Stimulated activated CD8-positive, alpha-beta memory T cell treated with anti-CD3 and anti-CD28 coated beads, Interleukin-12 subunit alpha, Interleukin-12 subunit beta, amount 100 ng/mL, for 1 hour (primary cell): ENCODE results near the gene OSBP2.

Source experiments
- DNase-seq: peaks from one replicate; pipeline ENCODE4 v3.0.0-alpha.2; 2020; ENCODE audit warnings: low read depth

The OSBP2 gene

DNA sequence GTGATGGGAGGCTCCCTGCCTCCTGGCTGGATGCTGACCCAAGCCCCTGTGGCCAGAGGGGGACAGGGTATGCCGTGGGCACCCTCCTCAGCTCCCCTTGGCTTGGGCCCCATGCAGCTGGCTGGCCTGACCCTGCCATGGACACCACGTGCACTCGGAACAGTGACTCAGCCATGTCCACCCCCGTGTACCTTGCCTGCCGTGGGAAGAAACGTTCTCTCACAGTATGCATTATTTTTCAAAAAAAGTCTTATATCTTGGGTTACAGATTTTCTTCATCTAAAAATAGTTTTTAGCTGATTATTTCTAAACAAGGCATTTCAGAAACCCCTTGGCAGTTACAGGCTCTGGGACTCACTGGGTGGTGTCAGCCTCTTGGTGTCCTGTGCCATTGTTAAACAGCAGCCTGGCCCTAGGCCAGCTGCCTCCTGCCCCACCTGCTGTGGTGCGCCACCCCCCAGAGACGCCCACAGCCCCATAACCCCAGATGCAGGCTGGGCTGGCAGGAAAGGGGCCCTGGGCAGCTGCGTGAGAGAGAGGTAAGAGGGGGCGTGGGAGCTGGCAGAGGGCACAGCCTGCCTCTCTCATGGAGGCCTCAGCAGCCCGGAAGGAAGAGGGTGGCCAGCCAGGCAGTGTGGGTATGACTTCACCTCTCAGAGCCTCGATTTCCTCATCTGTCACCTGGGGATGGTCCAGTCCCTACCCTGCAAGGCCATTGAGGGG, 174.2 kb downstream of the OSBP2 start:
- DNase-seq, result no peak

DNA sequence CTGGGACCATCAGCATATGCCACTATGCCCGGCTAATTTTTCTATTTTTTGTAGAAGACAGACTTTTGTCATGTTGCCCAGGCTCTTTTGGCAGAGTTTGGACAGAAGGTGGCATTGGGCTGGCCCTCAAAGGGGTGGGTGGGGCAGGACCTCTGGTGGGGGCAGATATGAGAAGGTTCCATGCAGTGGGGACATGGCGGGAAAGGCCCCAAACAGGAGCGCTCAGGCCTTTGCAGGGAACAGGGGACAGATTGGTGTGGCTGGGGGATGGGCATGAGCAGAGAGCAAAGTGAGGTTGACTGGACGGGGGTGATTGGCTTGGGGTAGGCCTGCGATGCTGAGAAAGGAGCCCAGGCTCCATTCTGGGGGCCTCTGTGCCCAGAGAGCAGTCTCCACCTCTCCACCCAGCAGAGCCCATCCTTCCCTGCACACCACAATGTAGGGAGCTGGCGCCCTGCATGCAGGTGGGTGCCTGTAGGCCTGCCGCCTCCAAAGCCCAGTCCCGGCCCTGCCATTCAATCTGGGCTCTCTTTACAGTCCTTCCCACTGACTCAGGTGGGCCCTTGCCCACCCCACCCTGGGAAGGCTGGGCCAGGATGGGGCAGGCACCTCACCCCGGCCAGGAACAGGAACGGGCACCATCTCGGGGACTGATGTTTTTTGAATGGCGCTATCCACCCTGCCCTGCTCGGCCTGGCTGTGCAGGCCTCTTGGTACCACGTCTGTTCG, 175.2 kb downstream of the OSBP2 start:
- DNase-seq, result no peak

DNA sequence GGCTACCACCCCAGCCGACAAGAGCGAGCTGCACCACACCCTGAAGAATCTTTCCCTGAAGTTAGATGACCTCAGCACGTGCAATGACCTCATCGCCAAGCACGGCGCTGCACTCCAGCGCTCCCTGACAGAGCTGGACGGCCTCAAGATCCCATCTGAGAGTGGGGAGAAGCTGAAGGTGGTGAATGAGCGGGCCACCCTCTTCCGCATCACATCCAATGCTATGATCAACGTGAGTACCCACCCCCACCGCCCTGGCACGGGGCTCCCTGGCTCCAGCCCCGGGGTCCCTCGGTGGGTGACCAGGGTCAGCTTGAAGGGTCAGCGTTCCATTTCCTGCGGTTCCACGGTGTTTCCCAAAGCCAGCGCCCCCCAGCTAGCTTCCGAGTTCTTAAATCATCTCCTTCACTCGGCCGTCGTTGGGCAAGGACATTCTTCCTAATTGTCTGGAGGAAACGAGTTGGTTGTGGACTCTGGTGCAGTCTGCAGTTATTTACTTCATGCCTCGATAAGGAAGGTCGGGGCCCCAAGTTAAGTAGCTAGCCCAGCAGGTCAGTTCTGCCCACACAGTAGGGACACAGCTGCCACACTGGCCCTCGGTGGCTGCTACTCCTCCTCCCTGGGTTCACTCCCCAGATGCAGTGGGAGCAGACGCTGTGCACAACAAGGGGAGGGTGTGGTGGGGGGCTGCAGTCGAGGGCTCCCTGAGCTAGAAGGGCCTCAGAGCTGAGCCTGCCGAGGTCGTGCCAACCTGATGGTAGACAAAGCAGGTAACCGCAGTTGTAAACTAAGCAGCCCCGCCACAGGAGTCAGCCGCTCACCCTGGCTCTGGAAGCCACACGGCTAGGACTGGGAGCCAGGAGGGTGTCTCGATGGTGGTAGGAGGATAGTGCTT, 176.0 kb downstream of the OSBP2 start:
- DNase-seq, result no peak

DNA sequence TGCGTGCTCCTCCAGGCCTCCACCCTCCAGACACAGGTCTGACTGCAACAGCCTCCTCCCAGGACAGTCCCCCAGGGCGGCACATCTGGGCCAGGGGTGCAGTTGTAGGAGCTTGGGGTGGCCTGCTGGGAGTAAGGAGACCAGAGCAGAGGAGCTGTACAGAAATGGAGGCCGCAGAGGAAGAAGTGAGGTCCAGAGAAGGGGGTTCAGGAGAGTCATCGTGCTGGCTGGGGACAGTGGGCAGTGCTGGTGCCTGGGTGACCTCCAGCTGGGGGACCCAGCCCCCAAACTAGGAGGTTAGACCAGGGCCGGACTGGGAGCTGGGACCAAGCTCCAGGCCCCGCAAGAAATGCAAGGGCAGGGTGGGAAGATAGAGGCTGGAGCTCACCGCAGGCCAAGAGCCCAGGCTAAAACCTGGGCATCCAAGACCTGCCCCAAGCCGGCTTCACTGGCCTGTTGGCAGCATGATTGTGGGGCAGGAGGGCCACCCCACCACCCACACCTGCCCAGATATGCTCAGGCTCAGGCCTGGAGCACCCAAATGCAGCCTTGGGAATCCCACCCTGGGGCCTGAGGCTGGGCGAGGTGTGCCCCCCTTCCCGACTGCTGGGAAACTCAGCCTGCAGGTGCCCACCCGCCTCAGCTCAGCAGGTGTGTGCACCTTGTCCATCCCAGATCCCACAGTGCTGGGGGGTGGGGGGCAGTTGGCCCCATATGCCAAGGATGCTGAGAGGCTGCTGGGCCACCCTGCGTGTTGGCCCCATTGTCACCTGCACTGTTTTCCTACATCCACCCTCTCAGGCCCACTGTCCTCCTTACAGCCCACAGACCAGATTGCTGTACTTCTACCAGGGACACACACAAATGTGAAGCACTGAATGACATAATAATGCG, 177.0 kb downstream of the OSBP2 start:
- DNase-seq, result no peak

DNA sequence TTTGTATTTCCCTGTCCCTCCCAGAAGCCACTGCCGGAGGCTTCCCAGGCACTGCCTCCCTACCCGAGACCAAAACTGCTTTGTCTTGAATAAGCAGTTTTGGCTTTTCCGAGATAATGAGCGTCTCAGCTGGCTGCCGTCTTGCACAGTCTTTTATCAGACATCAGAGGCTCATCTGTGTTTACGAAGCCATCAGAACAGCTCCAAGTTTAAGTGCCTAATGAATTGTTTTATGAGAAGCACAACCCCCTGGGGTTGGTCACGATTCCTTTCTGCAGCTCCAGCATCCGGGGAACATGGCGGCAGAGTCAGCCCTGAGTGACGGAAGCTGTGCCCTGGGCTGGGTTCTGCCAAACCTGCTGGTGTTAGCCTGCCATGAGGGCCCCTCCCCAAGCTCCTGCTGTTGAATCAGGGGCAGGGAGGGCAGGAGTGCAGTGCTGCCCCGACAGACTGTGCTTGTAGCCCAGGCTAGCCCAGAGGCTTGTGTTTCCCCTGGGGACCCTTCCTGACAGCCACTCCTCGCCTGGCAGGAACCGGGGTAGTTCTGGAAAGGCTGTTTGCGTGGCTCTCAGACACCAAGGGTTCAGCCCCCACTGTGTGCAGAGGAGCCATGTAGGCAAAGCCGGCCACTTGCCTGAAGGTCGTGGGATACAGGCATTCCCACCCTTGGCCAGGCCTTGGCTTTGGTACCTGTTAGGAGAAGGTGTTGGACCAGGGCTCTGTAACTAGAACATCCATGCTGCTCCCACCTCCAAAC, 177.8 kb downstream of the OSBP2 start:
- DNase-seq, result no peak

DNA sequence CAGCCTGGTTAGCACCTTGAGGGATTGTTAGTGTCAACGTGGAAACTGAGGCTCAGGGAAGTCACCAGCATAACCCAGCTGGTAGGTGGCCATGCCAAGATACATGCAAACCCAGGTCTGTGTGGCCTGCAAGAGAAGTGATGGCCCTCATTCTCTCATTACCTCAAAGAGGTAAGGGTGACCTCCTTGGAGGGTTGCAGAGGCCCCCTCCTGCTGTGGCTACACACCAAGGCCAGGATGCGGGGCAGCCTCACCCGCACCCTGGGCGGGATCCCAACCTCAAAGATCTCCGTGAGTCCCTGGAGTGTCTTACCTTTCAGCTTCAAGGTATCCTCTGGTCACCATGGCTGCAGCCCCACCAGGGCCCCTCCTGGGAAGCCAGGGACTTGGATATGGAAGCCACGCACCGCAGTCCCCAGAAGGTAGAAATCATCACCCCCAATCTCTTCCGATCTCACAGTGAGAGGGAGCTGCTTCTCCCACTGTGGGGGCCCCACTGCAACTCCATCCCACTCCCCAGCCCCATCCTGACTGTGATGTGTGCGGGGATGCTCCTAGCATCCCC, 178.5 kb downstream of the OSBP2 start:
- DNase-seq, result no peak

DNA sequence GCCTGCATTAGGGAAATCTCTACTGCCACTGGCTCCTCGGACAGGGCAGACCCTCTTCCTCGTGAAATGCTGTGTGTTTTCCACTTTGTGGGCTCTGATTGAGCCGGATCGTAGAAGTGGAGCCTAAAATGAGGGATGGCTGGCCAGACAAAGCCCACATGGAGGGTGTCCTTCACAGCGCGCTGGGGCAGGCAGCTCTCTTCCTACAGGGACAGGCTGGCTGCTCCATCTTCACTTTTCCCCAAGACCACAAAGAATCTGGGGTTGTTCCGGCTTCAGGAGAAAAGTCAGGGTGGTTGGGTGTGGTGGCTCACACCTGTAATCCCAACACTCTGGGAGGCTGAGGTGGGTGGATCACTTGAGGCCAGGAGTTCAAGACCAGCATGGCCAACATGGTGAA, 179.0 kb downstream of the OSBP2 start:
- DNase-seq, result no peak

DNA sequence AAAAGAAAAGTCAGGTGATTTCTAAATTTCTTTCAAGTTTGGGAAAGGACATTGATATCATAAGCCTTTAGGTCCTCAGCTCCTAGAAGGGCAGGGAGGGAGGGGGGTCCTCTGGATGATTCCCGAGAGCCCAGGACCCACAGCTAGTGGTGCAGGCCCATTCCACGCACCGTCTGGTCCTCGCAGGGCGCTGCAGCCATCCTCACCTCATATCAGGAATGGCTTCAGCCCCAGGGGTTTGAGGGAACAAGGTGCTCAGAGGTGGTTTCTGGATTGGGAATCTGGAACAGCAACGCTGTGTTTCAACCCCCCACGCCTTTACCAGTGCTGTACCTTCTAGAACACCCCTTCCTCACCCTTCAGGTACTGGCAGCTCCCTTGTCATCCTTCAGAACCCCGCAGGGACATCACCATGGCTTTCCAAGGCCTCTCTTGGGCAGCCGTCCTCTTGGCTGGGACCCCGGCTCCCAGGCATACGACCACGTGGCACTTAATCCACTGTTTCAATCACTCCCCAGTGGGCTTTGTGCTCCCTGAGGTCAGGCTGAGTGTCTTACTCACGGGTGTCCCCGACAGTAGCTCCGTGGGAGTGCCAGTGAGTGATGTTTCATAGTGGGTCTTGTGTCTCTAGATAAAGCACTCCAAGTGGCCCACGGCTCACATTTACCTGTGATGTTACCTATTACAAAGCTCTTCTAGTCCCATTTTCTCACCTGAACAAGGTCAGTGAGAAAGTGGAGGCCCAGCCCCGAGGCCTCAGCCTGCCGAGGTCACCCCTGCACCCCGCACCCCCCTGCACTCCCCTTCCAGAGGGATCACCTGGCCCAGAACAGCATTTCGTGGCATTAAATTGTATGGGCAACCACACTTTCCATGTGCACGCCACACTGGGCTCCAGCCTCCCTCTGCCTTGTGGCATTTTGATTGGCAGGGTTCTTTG, 180.0 kb downstream of the OSBP2 start:
- no peak for DNase-seq

DNA sequence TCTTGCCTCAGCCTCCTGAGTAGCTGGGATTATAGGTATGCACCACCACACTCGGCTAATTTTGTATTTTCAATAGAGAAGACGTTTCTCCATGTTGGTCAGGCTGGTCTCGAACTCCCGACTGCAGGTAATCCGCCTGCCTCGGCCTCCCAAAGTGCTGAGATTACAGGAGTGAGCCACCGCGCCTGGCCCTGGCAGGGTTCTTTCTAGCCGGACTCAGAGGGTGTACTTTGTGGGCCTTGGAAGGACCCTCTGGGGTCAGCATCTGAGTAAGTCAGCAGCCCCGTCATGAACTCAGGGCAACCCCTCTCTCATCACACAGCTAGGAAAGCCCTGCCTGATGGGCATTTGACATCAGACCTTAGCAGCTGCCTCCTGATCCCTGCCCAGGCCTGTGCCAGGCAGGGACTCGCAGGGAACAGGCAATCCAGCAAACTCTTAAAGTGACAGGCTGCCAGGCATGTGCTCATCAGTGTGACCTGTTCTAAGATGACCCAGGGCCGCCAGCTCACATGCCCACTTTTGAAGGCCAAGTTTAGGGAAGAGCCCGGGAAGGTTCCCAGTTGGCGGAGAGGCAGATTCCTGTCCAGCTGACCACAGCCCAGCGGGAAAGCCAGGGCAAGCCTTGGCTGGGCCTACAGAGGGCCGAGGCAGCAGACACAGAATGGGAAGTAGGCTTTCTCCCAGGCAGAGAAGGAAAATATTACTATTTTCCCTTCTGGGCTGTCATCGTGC, 181.0 kb downstream of the OSBP2 start:
- DNase-seq, result no peak

DNA sequence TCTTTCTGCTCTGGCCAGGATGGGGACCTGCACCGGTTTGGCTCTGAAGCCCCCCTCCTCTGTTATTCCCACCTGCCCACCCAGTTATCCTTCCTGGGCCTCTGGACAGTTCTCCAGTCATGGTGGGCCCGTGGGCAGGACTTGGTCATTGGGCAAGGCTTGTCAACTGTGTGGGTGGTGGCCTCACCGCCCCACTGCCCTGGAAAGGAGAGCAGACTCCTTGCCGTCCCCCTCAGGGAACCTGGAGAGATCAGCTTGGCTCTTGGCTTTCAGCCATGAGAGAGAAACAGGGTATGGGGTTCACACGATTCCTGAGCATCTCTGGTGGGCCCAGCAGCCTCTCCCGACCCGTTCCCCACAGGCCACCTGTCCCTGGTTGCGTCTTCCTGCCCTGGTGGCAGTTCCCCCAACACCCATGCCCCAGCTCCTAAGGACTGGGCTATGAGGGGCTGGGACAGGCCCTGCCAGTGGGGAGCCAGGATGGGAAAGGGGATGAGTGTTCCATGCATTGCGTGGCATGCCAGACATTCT, 181.6 kb downstream of the OSBP2 start:
- DNase-seq, result no peak

DNA sequence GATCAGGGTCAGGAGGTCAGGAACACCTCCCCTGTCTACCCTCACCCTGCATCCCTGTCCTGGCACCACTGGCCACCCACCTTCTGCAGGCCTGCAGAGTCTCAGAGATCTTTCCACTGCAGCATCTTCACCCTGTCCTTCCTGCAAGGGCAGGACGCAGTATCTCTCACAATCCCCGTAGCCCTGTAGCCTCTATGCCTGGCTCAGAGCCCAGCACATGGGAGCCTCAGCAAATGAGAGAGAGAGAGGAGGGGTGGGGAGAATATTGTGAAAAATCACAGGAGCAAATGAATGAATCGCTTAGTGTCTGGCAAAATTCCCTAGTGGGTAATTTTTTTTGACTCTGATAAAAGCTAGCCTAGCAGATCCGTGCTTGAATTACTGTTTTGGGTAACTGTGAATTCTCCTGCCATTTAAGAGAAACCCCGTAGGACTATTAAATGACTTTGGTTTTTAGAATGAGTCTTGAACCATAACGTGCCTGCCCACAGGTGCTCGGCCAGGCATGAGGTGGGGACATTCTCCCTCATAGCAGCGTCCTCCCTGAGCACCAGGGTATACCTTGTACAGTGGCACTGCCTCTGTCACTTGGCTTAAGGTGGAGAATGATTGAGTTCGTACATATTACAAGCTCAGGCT, 182.4 kb downstream of the OSBP2 start:
- DNase-seq, result no peak

DNA sequence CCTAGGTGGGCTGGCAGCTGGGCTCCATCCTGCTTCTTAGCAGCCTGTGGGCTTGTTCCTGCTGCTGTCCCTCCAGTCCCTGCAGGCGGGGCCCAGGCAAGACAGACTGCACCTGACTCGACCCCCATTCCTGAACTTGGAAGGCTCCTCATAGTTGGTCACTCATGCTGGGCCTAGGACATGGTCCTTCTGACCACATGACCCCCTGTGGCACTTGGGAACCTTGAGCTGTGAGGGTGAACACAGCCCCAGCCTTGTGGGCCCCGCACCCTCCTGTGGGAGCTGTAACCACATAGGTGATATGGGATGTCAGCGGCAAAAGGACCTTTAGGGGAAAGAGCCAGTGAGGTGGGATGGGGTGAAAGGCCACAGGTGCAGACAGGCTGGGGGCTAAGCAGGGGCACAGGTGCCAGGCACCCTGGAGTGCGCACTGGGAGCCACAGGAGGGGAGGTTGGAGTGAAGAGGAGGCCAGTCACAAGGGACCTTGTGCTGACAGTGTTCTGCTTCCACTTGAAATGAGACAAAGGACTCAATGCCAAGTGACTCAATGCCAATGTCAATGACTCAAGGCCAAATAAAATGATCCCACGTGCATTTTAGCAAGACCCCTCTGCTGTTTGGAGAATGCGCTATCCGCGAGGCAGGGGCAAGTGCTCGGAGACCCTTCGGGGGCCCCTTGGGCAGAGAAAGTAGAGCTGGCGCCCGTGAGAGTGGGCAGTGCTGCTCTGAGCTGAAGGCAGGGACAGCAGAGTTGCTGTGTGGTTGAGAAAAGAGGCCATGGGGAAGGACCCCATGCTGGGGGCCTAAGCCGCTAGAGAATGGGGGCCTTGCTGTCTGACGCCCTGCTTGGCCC, 183.2 kb downstream of the OSBP2 start:
- no peak for DNase-seq

DNA sequence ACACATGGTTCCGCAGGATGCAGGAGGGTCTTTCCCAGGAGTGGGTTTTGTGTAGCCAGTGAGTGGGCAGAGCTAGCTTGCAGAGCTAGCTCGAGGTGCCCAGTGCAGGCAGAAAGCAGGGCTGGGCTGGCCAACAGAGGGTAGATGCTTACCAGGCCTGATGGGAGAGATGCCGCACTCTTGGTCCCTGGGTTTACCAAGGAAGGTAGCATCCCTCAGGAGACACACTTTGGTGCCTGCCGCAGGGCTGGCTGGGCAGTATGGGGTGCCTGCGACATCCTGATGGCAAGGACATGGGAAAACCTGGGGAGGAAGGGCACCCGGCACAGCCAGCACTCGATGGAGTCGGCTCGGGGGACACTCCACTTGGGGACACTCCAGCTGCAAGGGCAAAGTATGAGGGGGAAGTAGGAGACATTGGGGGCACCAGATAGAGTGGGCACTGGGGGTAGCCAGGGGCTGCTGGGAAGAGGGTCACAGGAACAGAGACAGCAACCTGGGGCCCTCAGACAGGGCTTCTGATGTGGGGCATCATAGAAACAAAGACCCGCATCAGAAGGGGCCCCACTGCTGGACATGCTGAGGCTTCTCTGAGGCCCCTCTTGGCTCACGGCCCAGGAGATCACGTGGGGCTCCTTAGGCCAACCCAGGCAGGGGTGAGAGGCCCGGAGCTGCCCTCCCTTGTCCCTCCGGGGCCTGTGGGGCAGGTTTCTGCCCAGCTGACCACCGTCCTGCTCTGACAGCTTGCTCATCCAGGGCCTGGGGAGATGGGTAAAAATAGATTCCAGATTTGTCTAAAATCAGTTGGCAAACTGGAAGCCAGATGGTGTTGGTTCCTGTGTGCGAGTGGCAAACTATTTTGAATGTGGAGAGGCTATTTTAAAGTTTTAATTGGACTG, 184.1 kb downstream of the OSBP2 start:
- DNase-seq, result no peak

DNA sequence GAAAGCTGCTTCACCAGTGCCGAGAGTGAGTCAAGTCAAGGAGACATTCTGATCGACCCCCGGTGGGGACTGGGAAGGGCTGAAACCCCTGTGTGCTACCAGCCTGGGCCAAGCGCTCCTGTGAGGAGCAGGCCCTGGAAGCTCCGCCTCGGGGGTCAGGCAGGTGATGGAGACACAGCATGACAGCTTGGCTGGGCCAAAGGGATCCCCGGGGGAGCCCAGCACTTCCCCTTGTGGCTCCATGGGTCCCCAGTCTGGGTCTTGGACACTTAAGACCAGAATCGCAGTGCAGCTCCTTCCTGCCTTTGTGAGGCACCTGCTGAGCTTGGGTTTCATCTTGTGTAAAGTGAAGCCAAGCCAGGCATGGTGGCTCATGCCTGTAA, 184.7 kb downstream of the OSBP2 start:
- DNase-seq, result no peak

DNA sequence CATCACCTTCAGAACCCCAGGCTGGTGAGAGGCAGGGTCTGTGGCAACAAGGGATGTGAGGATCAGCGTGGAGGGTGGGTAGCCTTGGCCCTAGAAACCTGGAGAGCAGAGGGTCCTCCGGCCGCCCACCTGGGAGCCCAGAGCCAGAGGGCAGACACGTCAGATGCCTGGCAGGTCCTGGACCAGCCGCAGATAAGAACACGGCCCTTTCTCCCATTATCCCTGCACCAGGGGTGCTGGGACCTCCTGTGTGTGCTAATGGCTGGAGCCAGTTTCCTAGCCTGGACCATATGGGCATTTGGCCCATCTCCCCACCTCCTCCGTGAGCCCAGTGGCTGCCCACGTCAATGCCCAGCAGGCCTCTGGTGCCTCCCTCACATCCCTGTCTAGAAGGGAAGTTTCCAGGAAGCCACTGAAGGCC, 185.5 kb downstream of the OSBP2 start:
- no peak for DNase-seq

DNA sequence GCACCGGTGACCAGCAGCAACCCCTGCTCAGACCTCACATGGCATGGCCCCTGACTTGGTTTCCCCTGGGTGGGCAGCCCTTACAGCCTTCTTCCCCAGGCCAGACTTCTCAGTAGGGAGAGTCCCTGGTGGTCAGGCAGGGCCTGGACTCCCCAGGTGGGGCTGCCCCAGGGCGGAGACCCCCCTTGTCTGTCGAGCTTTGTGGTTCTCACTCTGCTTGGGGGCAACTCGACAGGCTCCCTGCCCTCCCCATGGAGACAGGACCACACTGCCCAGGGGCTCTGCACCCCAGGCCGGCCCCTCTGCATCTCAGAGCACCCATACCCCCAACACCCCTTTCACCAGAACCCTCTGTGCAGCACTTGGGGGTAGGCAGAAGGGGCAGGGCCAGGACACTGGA, 186.2 kb downstream of the OSBP2 start:
- no peak for DNase-seq
